Vagina (tissue), 2 donors: ENCODE results near the gene ALG9. TPM values are rescaled to one million over a fixed set of nuclear protein-coding genes. Genes with fewer than 3 reads are reported as not detected.

Experiments
- DNase-seq, 2 donors: peaks; one replicate each; pipeline ENCODE4 v3.0.0-alpha.2; 2017; ENCODE audit errors: extremely low spot score in 2 of 2
- H3K27ac ChIP-seq: fragments of 200-600 bp; sonication (generic); one replicate; pipeline ENCODE4 v1.5.1; 2019
- H3K27me3 ChIP-seq: fragments of 200-600 bp; sonication (generic); one replicate; pipeline ENCODE4 v1.5.1; 2019
- H3K36me3 ChIP-seq, 2 donors: fragments of 200-600 bp; sonication (generic); one replicate each; pipeline ENCODE4 v1.5.1; 2017 to 2019
- H3K4me1 ChIP-seq: fragments of 200-600 bp; sonication (generic); one replicate; pipeline ENCODE4 v1.5.1; 2019
- H3K4me3 ChIP-seq, 2 donors: fragments of 200-600 bp; sonication (generic); 1 replicate in 1 of 2; 2 replicates in 1 of 2; pipeline ENCODE4 v1.5.1; 2016 to 2019
- H3K9me3 ChIP-seq: fragments of 200-600 bp; sonication (generic); one replicate; pipeline ENCODE4 v1.5.1; 2019
- CTCF ChIP-seq, 3 experiments: fragments of 450-650 bp in 2 of 3; fragments of 200-600 bp in 1 of 3; sonication (generic) in 1 of 3; IDR thresholded peaks; one replicate each; pipeline ENCODE4 v1.5.1; 2017 to 2019; ENCODE audit warnings: antibody characterized with exemption in 3 of 3, mild to moderate bottlenecking in 2 of 3, moderate library complexity in 2 of 3
- POLR2A ChIP-seq, 2 donors: fragments of 450-650 bp; IDR thresholded peaks; one replicate each; pipeline ENCODE4 v1.6.1; 2017; ENCODE audit warnings: antibody characterized with exemption in 2 of 2, mild to moderate bottlenecking in 2 of 2, moderate library complexity in 2 of 2
- POLR2AphosphoS5 ChIP-seq, 2 donors: sonication (generic); formaldehyde crosslinking; IDR thresholded peaks; one replicate each; pipeline ENCODE4 v1.9.0; 2017; ENCODE audit warnings: antibody characterized with exemption in 2 of 2, mild to moderate bottlenecking in 2 of 2, low read depth in 1 of 2; ENCODE audit not compliant: insufficient read depth in 1 of 2
- intact Hi-C: fragments of 100-400 bp; cut with DNase I; formaldehyde crosslinking; loops from one replicate; pipeline ENCODE4 v1.15.1; 2023
- total RNA-seq: library from RNA; depleted of rRNA; stranded (reverse); fragments of >200 nt; gene quantifications from one replicate; pipeline ENCODE4 v1.2.3, GENCODE V29; 2016

The ALG9 gene
- total RNA-seq, 1 donor from 2014 or later = 31.7 TPM

GRCh38 chr11:111870113-111870512, 1.3 kb downstream of the ALG9 start:
- no peaks in the 10 kb centered on the region for H3K9me3 ChIP-seq
- no peak overlapping the region for H3K27ac ChIP-seq
- DNase-seq = no peak
- peaks cover 16% of the 10 kb centered on the region for H3K4me1 ChIP-seq
- H3K36me3 ChIP-seq = peaks cover 0 to 26% of the 10 kb centered on the region in 2 donors
- intact Hi-C loops = loop anchor here (10.0 kb wide), 2 partner anchors 55 to 105 kb away; no protein-coding TSS in a partner anchor
- no peaks in the 10 kb centered on the region for H3K27me3 ChIP-seq
- H3K4me3 ChIP-seq = peak overlapping the region in 1 of 2 donors; percentile 62
- TF ChIP-seq POLR2A (IDR thresholded peaks at IDR 0.05) = no peak
- TF ChIP-seq CTCF (IDR thresholded peaks at IDR 0.05) = no peak
- no peak for TF ChIP-seq POLR2AphosphoS5 (IDR thresholded peaks at IDR 0.05; ENCODE audit: insufficient read depth in 1 of 2, low read depth in 1 of 2)

- peaks cover 3 to 37% of the 10 kb centered on the region in 2 donors for H3K36me3 ChIP-seq
Measured at GRCh38 chr11:111860257-111860656, 11.1 kb downstream of the ALG9 start.

GRCh38 chr11:111855506-111855905, 15.9 kb downstream of the ALG9 start:
- peaks cover 3 to 53% of the 10 kb centered on the region in 2 donors for H3K36me3 ChIP-seq
- H3K27ac ChIP-seq = no peak overlapping the region
- no peaks in the 10 kb centered on the region for H3K27me3 ChIP-seq
- DNase-seq = no peak
- H3K4me3 ChIP-seq = no peak overlapping the region
- H3K4me1 ChIP-seq = no peaks in the 10 kb centered on the region
- TF ChIP-seq POLR2AphosphoS5 (IDR thresholded peaks at IDR 0.05; ENCODE audit: insufficient read depth in 1 of 2, low read depth in 1 of 2) (no peak), CTCF (IDR thresholded peaks at IDR 0.05) (no peak), POLR2A (IDR thresholded peaks at IDR 0.05) (no peak)
- H3K9me3 ChIP-seq = no peaks in the 10 kb centered on the region
- intact Hi-C loops = no loop called here

More at GRCh38 chr11:111860257-111860656, 11.1 kb downstream of the ALG9 start:
- no peak for DNase-seq
- Histone ChIP-seq H3K4me1 (no peaks in the 10 kb centered on the region), H3K4me3 (no peak overlapping the region), H3K27me3 (no peaks in the 10 kb centered on the region), H3K27ac (no peak overlapping the region), H3K9me3 (no peaks in the 10 kb centered on the region)
- intact Hi-C loops = no loop called here
- TF ChIP-seq CTCF (IDR thresholded peaks at IDR 0.05) = no peak
- no peak for TF ChIP-seq POLR2AphosphoS5 (IDR thresholded peaks at IDR 0.05; ENCODE audit: insufficient read depth in 1 of 2, low read depth in 1 of 2)
- TF ChIP-seq POLR2A (IDR thresholded peaks at IDR 0.05) = no peak

- Histone ChIP-seq H3K36me3 (peaks cover 0 to 46% of the 10 kb centered on the region in 2 donors), H3K4me3 (no peak overlapping the region), H3K9me3 (no peaks in the 10 kb centered on the region), H3K27me3 (no peaks in the 10 kb centered on the region), H3K4me1 (no peaks in the 10 kb centered on the region), H3K27ac (no peak overlapping the region)
- intact Hi-C loops = no loop called here
- no peak for DNase-seq
- no peak for TF ChIP-seq CTCF (IDR thresholded peaks at IDR 0.05)
- no peak for TF ChIP-seq POLR2A (IDR thresholded peaks at IDR 0.05)
- no peak for TF ChIP-seq POLR2AphosphoS5 (IDR thresholded peaks at IDR 0.05; ENCODE audit: insufficient read depth in 1 of 2, low read depth in 1 of 2)
Measured at GRCh38 chr11:111852103-111852502, 19.3 kb downstream of the ALG9 start.

- no peaks in the 10 kb centered on the region for H3K27me3 ChIP-seq
- no peak overlapping the region for H3K4me3 ChIP-seq
- TF ChIP-seq POLR2A (IDR thresholded peaks at IDR 0.05) (no peak), POLR2AphosphoS5 (IDR thresholded peaks at IDR 0.05; ENCODE audit: insufficient read depth in 1 of 2, low read depth in 1 of 2) (no peak), CTCF (IDR thresholded peaks at IDR 0.05) (peak in 1 of 3 experiments; percentile 21)
- no peak overlapping the region for H3K27ac ChIP-seq
- H3K9me3 ChIP-seq = no peaks in the 10 kb centered on the region
- DNase-seq = no peak
- intact Hi-C loops = no loop called here
- no peaks in the 10 kb centered on the region for H3K4me1 ChIP-seq
- H3K36me3 ChIP-seq = peaks cover 0 to 46% of the 10 kb centered on the region in 2 donors
Measured at GRCh38 chr11:111851636-111852035, 19.7 kb downstream of the ALG9 start.
